Adrenal gland (tissue), 5 donors: ENCODE measurements around the gene TCEA2.

Experiments
- POLR2A ChIP-seq, 2 donors: fragments of 450-650 bp; IDR thresholded peaks; one replicate each; pipeline ENCODE4 v1.6.1; 2017; ENCODE audit warnings: antibody characterized with exemption in 2 of 2, mild to moderate bottlenecking in 2 of 2, moderate library complexity in 1 of 2
- TF ChIP-seq, protein P1 (sequence below), 6 experiments: fragments of 450-650 bp in 4 of 6; fragments of 200-600 bp in 2 of 6; sonication (generic) in 1 of 6; IDR thresholded peaks; 1 replicate in 5 of 6; 2 replicates in 1 of 6; pipeline versions ENCODE4 v1.5.1 to v1.8.0; 2016 to 2021; ENCODE audit warnings: antibody characterized with exemption in 6 of 6, mild to moderate bottlenecking in 2 of 6, moderate library complexity in 1 of 6
- donor health status: DM: no; HTN: no; CAD: no.

- TF ChIP-seq, protein P1, sequence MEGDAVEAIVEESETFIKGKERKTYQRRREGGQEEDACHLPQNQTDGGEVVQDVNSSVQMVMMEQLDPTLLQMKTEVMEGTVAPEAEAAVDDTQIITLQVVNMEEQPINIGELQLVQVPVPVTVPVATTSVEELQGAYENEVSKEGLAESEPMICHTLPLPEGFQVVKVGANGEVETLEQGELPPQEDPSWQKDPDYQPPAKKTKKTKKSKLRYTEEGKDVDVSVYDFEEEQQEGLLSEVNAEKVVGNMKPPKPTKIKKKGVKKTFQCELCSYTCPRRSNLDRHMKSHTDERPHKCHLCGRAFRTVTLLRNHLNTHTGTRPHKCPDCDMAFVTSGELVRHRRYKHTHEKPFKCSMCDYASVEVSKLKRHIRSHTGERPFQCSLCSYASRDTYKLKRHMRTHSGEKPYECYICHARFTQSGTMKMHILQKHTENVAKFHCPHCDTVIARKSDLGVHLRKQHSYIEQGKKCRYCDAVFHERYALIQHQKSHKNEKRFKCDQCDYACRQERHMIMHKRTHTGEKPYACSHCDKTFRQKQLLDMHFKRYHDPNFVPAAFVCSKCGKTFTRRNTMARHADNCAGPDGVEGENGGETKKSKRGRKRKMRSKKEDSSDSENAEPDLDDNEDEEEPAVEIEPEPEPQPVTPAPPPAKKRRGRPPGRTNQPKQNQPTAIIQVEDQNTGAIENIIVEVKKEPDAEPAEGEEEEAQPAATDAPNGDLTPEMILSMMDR (IDR thresholded peaks at IDR 0.05), result no peak
- no peak for TF ChIP-seq POLR2A (IDR thresholded peaks at IDR 0.05)
These were observed 13.3 kb downstream of the TCEA2 start for GRCh38 chr20:64076061-64076997.
